AG09319 (cell line): Measurements from ENCODE around the gene HERC6.
"Not testable (repeated sequence)": the region's sequence is repeated elsewhere in the genome, so short reads cannot be mapped to it uniquely, and the experiment has no call there.

Source experiments
- DNase-seq: peaks from one replicate; pipeline ENCODE4 v3.0.0-alpha.2; 2010; ENCODE audit warnings: low read depth; ENCODE audit errors: extremely low read depth
- TF ChIP-seq, protein P1 (sequence below): IDR thresholded peaks from 2 replicates; pipeline ENCODE4 v1.5.1; 2011; ENCODE audit warnings: low read depth, mild to moderate bottlenecking, inconsistent platforms, low read length, moderate library complexity

The HERC6 gene

GRCh38 chr4:88378691-88379559 is at the start of gene HERC6:
TSS of gene HERC6 (plus strand) at chr4:88378852. CDS start at chr4:88378922, 70 bp downstream.
- peak; percentile 35 for DNase-seq
- TF ChIP-seq, protein P1, sequence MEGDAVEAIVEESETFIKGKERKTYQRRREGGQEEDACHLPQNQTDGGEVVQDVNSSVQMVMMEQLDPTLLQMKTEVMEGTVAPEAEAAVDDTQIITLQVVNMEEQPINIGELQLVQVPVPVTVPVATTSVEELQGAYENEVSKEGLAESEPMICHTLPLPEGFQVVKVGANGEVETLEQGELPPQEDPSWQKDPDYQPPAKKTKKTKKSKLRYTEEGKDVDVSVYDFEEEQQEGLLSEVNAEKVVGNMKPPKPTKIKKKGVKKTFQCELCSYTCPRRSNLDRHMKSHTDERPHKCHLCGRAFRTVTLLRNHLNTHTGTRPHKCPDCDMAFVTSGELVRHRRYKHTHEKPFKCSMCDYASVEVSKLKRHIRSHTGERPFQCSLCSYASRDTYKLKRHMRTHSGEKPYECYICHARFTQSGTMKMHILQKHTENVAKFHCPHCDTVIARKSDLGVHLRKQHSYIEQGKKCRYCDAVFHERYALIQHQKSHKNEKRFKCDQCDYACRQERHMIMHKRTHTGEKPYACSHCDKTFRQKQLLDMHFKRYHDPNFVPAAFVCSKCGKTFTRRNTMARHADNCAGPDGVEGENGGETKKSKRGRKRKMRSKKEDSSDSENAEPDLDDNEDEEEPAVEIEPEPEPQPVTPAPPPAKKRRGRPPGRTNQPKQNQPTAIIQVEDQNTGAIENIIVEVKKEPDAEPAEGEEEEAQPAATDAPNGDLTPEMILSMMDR: peak; percentile 73

GRCh38 chr4:88333741-88334405 is 44.8 kb upstream of the HERC6 start:
- TF ChIP-seq, protein P1: no peak
- peak; percentile 44 for DNase-seq

DNA sequence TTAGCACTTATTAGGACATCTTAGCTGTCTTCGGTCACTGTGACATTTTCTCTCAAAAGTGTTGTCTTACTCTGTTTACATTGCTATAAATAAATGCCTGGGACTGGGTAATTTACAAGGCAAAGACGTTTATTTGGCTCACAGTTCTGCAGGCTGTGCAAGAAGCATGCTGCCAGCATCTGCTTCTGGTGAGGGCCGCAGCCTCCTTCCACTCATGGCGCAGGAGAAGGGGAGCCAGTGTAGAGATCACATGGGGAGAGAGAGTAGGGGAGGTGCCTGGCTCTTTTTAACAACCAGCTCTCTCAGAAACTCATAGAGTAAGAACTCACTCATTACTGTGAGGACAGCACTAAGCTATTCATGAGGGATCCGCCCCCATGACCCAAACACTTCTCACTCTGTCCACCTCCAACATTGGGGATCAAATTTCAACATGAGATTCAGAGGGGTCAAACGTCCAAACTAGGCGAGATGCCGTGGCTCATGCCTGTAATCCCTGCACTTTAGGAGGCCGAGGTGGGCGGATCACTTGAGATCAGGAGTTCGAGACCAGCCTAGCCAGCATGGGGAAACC is 43.5 kb upstream of the HERC6 start:
- no peak for DNase-seq
- TF ChIP-seq, protein P1: no peak

- peak; percentile 47 for DNase-seq
Measured at GRCh38 chr4:88341227-88342192, 37.1 kb upstream of the HERC6 start.

GRCh38 chr4:88346902-88347301 is 31.8 kb upstream of the HERC6 start:
- DNase-seq: not testable (repeated sequence)

More at GRCh38 chr4:88341227-88342192, 37.1 kb upstream of the HERC6 start:
- TF ChIP-seq, protein P1: no peak

DNA sequence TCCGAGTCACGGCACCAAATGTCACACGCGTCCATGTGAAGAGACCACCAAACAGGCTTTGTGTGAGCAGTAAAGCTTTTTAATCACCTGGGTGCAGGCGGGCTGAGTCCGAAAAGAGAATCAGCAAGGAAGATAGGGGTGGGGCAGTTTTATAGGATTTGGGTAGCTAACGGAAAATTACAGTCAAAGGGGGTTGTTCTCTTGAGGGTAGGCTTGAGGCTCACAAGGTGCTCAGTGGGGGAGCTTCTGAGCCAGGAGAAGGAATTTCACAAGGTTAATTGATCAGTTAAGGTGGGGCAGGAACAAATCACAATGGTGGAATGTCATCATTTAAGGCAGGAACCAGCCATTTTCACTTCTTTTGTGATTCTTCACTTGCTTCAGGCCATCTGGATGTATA is 29.9 kb upstream of the HERC6 start:
- DNase-seq: not testable (repeated sequence)

GRCh38 chr4:88350786-88351185 is 27.9 kb upstream of the HERC6 start:
- TF ChIP-seq, protein P1: no peak
- DNase-seq: no peak
